Astrocyte (in vitro differentiated cells and primary cell): ENCODE measurements around the gene BACH2. TPM values are rescaled to one million over a fixed set of nuclear protein-coding genes. Genes with fewer than 3 reads are reported as not detected.

ENCODE experiments used
- DNase-seq: peaks from one replicate; pipeline ENCODE4 v3.0.0-alpha.2; 2010; ENCODE audit warnings: low read depth
- FAIRE-seq: peaks from 2 replicates; lab custom pipeline; 2011; peaks lifted over from hg19 to GRCh38; lab: Jason Lieb, UNC
- H2AFZ ChIP-seq: 2 replicates; pipeline ENCODE4 v1.6.0; 2012; ENCODE audit warnings: low read depth, low read length, inconsistent platforms
- H3K27ac ChIP-seq: 2 replicates; pipeline ENCODE4 v1.5.1; 2011; ENCODE audit warnings: low read depth, low read length, inconsistent platforms
- H3K27me3 ChIP-seq: 2 replicates; pipeline ENCODE4 v1.6.0; 2011; ENCODE audit warnings: low read length, inconsistent platforms; ENCODE audit not compliant: insufficient read depth
- H3K36me3 ChIP-seq: 2 replicates; pipeline ENCODE4 v1.5.1; 2011; ENCODE audit warnings: low read length, inconsistent platforms; ENCODE audit not compliant: insufficient read depth
- H3K4me1 ChIP-seq: 2 replicates; pipeline ENCODE4 v1.5.1; 2011; ENCODE audit warnings: low read length, inconsistent platforms; ENCODE audit not compliant: insufficient read depth
- H3K4me2 ChIP-seq: 2 replicates; pipeline ENCODE4 v1.6.0; 2012; ENCODE audit warnings: low read length, inconsistent platforms
- H3K4me3 ChIP-seq: 2 replicates; pipeline ENCODE4 v1.5.1; 2011; ENCODE audit warnings: low read depth, mild to moderate bottlenecking, low read length, inconsistent platforms; ENCODE audit not compliant: insufficient read depth
- H3K79me2 ChIP-seq: 2 replicates; pipeline ENCODE4 v1.6.0; 2012; ENCODE audit warnings: mild to moderate bottlenecking, low read length, inconsistent platforms; ENCODE audit not compliant: insufficient read depth
- H3K9ac ChIP-seq: 2 replicates; pipeline ENCODE4 v1.6.0; 2012; ENCODE audit warnings: mild to moderate bottlenecking, low read length, inconsistent platforms
- H3K9me3 ChIP-seq: 2 replicates; pipeline ENCODE4 v1.5.1; 2012; ENCODE audit warnings: low read depth, mild to moderate bottlenecking, low read length, inconsistent platforms; ENCODE audit not compliant: insufficient read depth
- H4K20me1 ChIP-seq: 2 replicates; pipeline ENCODE4 v1.6.0; 2012; ENCODE audit warnings: low read length, inconsistent platforms; ENCODE audit not compliant: insufficient read depth
- H3K27ac Mint-ChIP-seq: one replicate; pipeline ENCODE4 v1.8.0; 2021; ENCODE audit warnings: mild to moderate bottlenecking, mixed read lengths; ENCODE audit not compliant: unreplicated experiment
- H3K27me3 Mint-ChIP-seq: one replicate; pipeline ENCODE4 v1.8.0; 2021; ENCODE audit warnings: low read depth, mixed read lengths; ENCODE audit not compliant: unreplicated experiment
- H3K36me3 Mint-ChIP-seq: one replicate; pipeline ENCODE4 v1.8.0; 2021; ENCODE audit warnings: low read depth, mixed read lengths; ENCODE audit not compliant: unreplicated experiment
- H3K4me1 Mint-ChIP-seq: one replicate; pipeline ENCODE4 v1.8.0; 2021; ENCODE audit warnings: low read depth, mixed read lengths; ENCODE audit not compliant: unreplicated experiment
- H3K4me3 Mint-ChIP-seq: one replicate; pipeline ENCODE4 v1.8.0; 2021; ENCODE audit warnings: mild to moderate bottlenecking, moderate library complexity, mixed read lengths; ENCODE audit not compliant: unreplicated experiment
- H3K9me3 Mint-ChIP-seq: one replicate; pipeline ENCODE4 v1.8.0; 2021; ENCODE audit warnings: mild to moderate bottlenecking, mixed read lengths; ENCODE audit not compliant: unreplicated experiment
- CTCF ChIP-seq: IDR thresholded peaks from 2 replicates; pipeline ENCODE4 v1.5.1; 2011; ENCODE audit warnings: low read depth, mild to moderate bottlenecking, inconsistent platforms, low read length, moderate library complexity; ENCODE audit not compliant: insufficient read depth
- EZH2 ChIP-seq: IDR thresholded peaks from 2 replicates; pipeline ENCODE4 v1.6.1; 2012; ENCODE audit warnings: mild to moderate bottlenecking, low read length, inconsistent platforms; ENCODE audit not compliant: insufficient read depth
- total RNA-seq: library from RNA; stranded (reverse); gene quantifications from 2 replicates; pipeline ENCODE4 v1.2.1, GENCODE V29; 2021

The BACH2 gene
- total RNA-seq, 1 donor from 2014 or later: 17.5 TPM

- Histone ChIP-seq H3K27me3 (peaks cover 28% of the 10 kb centered on the region), H3K9ac (no peak overlapping the region), H3K27ac (no peak overlapping the region), H4K20me1 (no peaks in the 10 kb centered on the region), H3K36me3 (no peaks in the 10 kb centered on the region), H3K4me2 (no peak overlapping the region), H3K4me1 (no peaks in the 10 kb centered on the region), H3K4me3 (no peak overlapping the region), H2AFZ (no peak overlapping the region), H3K79me2 (no peaks in the 10 kb centered on the region), H3K9me3 (no peaks in the 10 kb centered on the region)
- no peak for TF ChIP-seq EZH2
- TF ChIP-seq CTCF: no peak
- Mint-ChIP-seq H3K27ac (no peak overlapping the region), H3K4me3 (no peak overlapping the region), H3K9me3 (no peaks in the 10 kb centered on the region), H3K36me3 (no peaks in the 10 kb centered on the region), H3K27me3 (peaks cover 10% of the 10 kb centered on the region), H3K4me1 (peaks cover 6% of the 10 kb centered on the region)
- DNase-seq (no peak), FAIRE-seq (no peak)
Observed at GRCh38 chr6:90305800-90306448, 9.3 kb upstream of the BACH2 start.

- peaks cover 6% of the 10 kb centered on the region for H3K4me1 Mint-ChIP-seq
- H3K9me3 ChIP-seq: no peaks in the 10 kb centered on the region
- no peaks in the 10 kb centered on the region for H3K4me1 ChIP-seq
- H3K4me2 ChIP-seq: no peak overlapping the region
- no peaks in the 10 kb centered on the region for H3K36me3 Mint-ChIP-seq
- no peak overlapping the region for H3K4me3 ChIP-seq
- H3K27ac ChIP-seq: no peak overlapping the region
- no peak overlapping the region for H3K9ac ChIP-seq
- H3K27me3 Mint-ChIP-seq: peaks cover 10% of the 10 kb centered on the region
- no peaks in the 10 kb centered on the region for H4K20me1 ChIP-seq
- H3K4me3 Mint-ChIP-seq: no peak overlapping the region
- H3K9me3 Mint-ChIP-seq: no peaks in the 10 kb centered on the region
- TF ChIP-seq EZH2 (no peak), CTCF (no peak)
- FAIRE-seq: no peak
- no peak for DNase-seq
- H3K79me2 ChIP-seq: no peaks in the 10 kb centered on the region
- peaks cover 33% of the 10 kb centered on the region for H3K27me3 ChIP-seq
- no peak overlapping the region for H2AFZ ChIP-seq
- H3K36me3 ChIP-seq: no peaks in the 10 kb centered on the region
- no peak overlapping the region for H3K27ac Mint-ChIP-seq
Observed at GRCh38 chr6:90304308-90304707, 7.7 kb upstream of the BACH2 start.

- Histone ChIP-seq H3K36me3 (no peaks in the 10 kb centered on the region), H4K20me1 (no peaks in the 10 kb centered on the region), H3K4me1 (no peaks in the 10 kb centered on the region), H3K4me2 (no peak overlapping the region), H3K27ac (no peak overlapping the region), H3K9me3 (no peaks in the 10 kb centered on the region), H2AFZ (no peak overlapping the region), H3K9ac (no peak overlapping the region), H3K79me2 (no peaks in the 10 kb centered on the region), H3K27me3 (peaks cover 36% of the 10 kb centered on the region), H3K4me3 (no peak overlapping the region)
- DNase-seq (no peak), FAIRE-seq (no peak)
- TF ChIP-seq EZH2: no peak
- no peak for TF ChIP-seq CTCF
- peaks cover 6% of the 10 kb centered on the region for H3K4me1 Mint-ChIP-seq
- H3K4me3 Mint-ChIP-seq: no peak overlapping the region
- no peaks in the 10 kb centered on the region for H3K9me3 Mint-ChIP-seq
- peaks cover 7% of the 10 kb centered on the region for H3K27me3 Mint-ChIP-seq
- H3K36me3 Mint-ChIP-seq: no peaks in the 10 kb centered on the region
- H3K27ac Mint-ChIP-seq: no peak overlapping the region
Observed at GRCh38 chr6:90303039-90303438, 6.4 kb upstream of the BACH2 start.
